Right ventricle myocardium inferior (tissue), 1 donor: ENCODE results near the gene CD300LG. TPM values are rescaled to one million over a fixed set of nuclear protein-coding genes. Genes with fewer than 3 reads are reported as not detected.

Experiments
- total RNA-seq: library from RNA; stranded (reverse); fragmentation: NEBNext Ultra II Directional; extraction: Animal tissue kit (Norgen Biotek cat#: 25700); gene quantifications from one replicate; pipeline ENCODE4 v1.2.1, GENCODE V29; 2021
- donor health status: DM: no; HTN: yes; CAD: no; lungs with severe emphysema.

CD300LG gene
- total RNA-seq, 1 donor from 2014 or later = 16.6 TPM

Other genes starting within 250 kb of the CD300LG start
- gene MEOX1, start 185.3 kb upstream of the CD300LG start, total RNA-seq = 11.1 TPM
- not detected for gene SOST, start 88.4 kb upstream of the CD300LG start, total RNA-seq
- 260 TPM for gene DUSP3, start 68.2 kb upstream of the CD300LG start, total RNA-seq
- not detected for gene CFAP97D1, start 66.7 kb upstream of the CD300LG start, total RNA-seq
- 43.0 TPM for gene MPP3, start 14.0 kb upstream of the CD300LG start, total RNA-seq
- gene MPP2, start 60.4 kb downstream of the CD300LG start, total RNA-seq = 16.2 TPM
- gene PPY, start 95.3 kb downstream of the CD300LG start, total RNA-seq = not detected
- gene PYY, start 106.8 kb downstream of the CD300LG start, total RNA-seq = not detected
- gene NAGS, start 157.4 kb downstream of the CD300LG start, total RNA-seq = 0.68 TPM
- gene TMEM101, start 167.8 kb downstream of the CD300LG start, total RNA-seq = 21.5 TPM
- 47.6 TPM for gene LSM12, start 219.5 kb downstream of the CD300LG start, total RNA-seq
- 30.4 TPM for gene G6PC3, start 223.6 kb downstream of the CD300LG start, total RNA-seq